ENCODE results near the gene TJP3. TPM values are rescaled to one million over a fixed set of nuclear protein-coding genes. Genes with fewer than 3 reads are reported as not detected.
A peak's percentile ranks its signal among the peaks of the same experiment; 100 is the strongest.

The TJP3 gene
- total RNA-seq, 2 donors from 2014 or later: 15.7 to 25.9 TPM

DNA sequence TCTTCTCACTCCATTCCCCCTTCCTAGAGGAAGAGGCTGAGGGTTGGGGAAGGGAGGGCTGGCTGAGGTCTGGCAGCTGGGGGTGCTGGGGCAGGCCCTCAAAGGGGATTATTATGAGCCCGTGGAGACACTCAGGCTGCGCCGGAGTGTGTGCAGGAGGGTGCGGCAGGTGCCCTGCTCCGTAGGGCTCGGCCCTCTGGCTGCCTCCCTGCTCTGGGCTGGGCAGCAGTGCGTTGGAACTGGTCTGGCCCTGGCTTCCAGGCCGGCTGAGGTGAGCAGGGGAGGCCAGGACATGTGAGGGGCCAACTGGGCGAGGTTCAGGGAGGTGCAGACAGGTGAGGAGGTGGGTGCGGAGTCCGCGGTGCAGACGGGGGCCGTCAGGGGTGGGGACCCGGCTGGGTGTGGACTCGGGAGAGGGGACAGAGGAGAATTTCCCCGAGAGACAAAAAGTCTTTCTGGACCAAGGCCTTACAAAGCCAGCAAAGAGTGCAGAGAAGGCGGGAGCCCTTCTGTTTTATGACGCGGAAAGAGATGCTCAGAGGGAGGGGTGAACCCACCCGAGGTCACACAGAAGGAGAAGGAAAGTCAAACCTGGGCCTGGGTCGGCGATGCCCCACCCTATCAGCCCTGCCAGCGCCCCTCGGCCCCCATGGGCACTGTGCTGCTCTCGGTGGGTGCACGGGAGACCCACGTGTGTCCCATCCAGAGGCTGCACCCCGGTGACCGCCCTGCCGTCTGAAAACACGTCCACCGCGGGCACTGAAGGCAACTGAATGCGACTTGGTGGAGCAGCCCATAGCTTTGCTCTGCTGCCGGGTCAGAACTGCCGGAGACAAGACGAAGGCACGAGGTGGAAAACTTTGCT is 38.9 kb upstream of the TJP3 start:
- 90 to 93% methylated on average over 30 to 39 of the region's 39 CpGs for WGBS, 2 experiments (ENCODE audit: insufficient coverage in 1 of 2, insufficient read length in 1 of 2)
- peak overlapping the region; percentile 36 for H3K27ac ChIP-seq (ENCODE audit: low read depth, low read length)
- Mint-ChIP-seq H3K27me3 (ENCODE audit: insufficient read depth) (no peaks in the 10 kb centered on the region), H3K4me3 (no peak overlapping the region), H3K36me3 (ENCODE audit: low read depth) (peaks cover 3% of the 10 kb centered on the region), H3K9me3 (no peaks in the 10 kb centered on the region), H3K27ac (peak overlapping the region; percentile 44), H3K4me1 (peaks cover 11% of the 10 kb centered on the region)
- no peak overlapping the region for H3K4me3 ChIP-seq (ENCODE audit: low read length)
- H3K27me3 ChIP-seq (ENCODE audit: control insufficient read depth, insufficient read depth, low read length, poor library complexity, severe bottlenecking): no peaks in the 10 kb centered on the region
- H3K4me1 ChIP-seq (ENCODE audit: control insufficient read depth, insufficient read depth, low read length): no peaks in the 10 kb centered on the region
- TF ChIP-seq, protein P1, sequence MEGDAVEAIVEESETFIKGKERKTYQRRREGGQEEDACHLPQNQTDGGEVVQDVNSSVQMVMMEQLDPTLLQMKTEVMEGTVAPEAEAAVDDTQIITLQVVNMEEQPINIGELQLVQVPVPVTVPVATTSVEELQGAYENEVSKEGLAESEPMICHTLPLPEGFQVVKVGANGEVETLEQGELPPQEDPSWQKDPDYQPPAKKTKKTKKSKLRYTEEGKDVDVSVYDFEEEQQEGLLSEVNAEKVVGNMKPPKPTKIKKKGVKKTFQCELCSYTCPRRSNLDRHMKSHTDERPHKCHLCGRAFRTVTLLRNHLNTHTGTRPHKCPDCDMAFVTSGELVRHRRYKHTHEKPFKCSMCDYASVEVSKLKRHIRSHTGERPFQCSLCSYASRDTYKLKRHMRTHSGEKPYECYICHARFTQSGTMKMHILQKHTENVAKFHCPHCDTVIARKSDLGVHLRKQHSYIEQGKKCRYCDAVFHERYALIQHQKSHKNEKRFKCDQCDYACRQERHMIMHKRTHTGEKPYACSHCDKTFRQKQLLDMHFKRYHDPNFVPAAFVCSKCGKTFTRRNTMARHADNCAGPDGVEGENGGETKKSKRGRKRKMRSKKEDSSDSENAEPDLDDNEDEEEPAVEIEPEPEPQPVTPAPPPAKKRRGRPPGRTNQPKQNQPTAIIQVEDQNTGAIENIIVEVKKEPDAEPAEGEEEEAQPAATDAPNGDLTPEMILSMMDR (conservative IDR thresholded peaks at IDR 0.05): no peak
- peaks cover 5% of the 10 kb centered on the region for H3K36me3 ChIP-seq (ENCODE audit: control insufficient read depth, insufficient read depth, low read length)
- H3K9ac ChIP-seq (ENCODE audit: extremely low read depth, low read length, poor library complexity, severe bottlenecking): no peak overlapping the region
- no peaks in the 10 kb centered on the region for H3K9me3 ChIP-seq (ENCODE audit: control insufficient read depth, low read length)
- DNase-seq: peak; percentile 43

DNA sequence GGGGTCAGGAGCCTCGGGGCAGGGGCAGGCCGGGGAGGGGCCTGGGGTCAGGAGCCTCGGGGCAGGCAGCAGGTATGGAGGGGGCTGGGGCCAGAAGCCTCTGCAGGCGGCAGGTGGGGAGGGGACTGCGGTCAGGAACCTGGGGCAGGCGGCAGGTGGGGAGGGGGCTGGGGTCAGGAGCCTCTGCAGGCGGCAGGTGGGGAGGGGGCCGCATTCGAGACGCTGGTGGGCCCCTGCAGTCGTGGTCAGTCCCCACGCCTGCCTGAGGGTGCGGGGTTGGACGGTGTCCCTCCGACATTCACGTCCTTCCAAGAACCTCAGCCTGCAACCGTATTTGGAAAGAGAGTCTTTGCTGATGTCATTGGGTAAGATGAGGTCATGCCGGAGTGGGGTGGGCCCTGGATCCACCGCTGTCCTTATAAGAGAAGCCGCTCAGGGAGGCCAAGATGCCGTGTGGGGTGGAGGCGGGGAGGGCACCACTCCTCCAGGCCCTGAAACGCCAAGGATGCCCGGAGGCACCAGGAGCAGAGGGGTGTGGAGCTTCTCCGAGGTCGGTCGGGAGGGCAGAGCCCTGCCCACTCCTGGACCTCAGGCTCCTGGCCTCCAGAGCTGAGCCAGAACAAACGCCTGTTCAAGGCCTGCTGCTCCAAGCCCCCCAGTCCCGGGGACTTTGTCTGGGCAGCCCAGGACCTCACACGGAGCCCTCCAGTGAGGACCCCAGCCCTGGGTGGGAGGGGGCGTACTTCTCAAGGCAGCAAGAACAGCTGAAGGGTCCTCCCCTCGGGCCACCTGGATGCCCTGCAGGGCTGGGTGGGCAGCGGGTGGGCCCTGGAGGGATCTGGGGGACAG is 38.0 kb upstream of the TJP3 start:
- H3K27me3 Mint-ChIP-seq (ENCODE audit: insufficient read depth): no peaks in the 10 kb centered on the region
- Histone ChIP-seq H3K4me1 (ENCODE audit: control insufficient read depth, insufficient read depth, low read length) (no peaks in the 10 kb centered on the region), H3K27ac (ENCODE audit: low read depth, low read length) (peak overlapping the region; percentile 57), H3K36me3 (ENCODE audit: control insufficient read depth, insufficient read depth, low read length) (no peaks in the 10 kb centered on the region), H3K27me3 (ENCODE audit: control insufficient read depth, insufficient read depth, low read length, poor library complexity, severe bottlenecking) (no peaks in the 10 kb centered on the region), H3K9me3 (ENCODE audit: control insufficient read depth, low read length) (no peaks in the 10 kb centered on the region), H3K9ac (ENCODE audit: extremely low read depth, low read length, poor library complexity, severe bottlenecking) (no peak overlapping the region), H3K4me3 (ENCODE audit: low read length) (no peak overlapping the region)
- peak; percentile 55 for DNase-seq
- TF ChIP-seq, protein P1 (conservative IDR thresholded peaks at IDR 0.05): no peak
- WGBS, 2 experiments (ENCODE audit: insufficient coverage in 1 of 2, insufficient read length in 1 of 2): 82 to 87% methylated on average over 18 to 33 of the region's 33 CpGs
- H3K27ac Mint-ChIP-seq: no peak overlapping the region
- H3K36me3 Mint-ChIP-seq (ENCODE audit: low read depth): peaks cover 7% of the 10 kb centered on the region
- H3K4me3 Mint-ChIP-seq: no peak overlapping the region
- H3K9me3 Mint-ChIP-seq: no peaks in the 10 kb centered on the region
- peaks cover 11% of the 10 kb centered on the region for H3K4me1 Mint-ChIP-seq

DNA sequence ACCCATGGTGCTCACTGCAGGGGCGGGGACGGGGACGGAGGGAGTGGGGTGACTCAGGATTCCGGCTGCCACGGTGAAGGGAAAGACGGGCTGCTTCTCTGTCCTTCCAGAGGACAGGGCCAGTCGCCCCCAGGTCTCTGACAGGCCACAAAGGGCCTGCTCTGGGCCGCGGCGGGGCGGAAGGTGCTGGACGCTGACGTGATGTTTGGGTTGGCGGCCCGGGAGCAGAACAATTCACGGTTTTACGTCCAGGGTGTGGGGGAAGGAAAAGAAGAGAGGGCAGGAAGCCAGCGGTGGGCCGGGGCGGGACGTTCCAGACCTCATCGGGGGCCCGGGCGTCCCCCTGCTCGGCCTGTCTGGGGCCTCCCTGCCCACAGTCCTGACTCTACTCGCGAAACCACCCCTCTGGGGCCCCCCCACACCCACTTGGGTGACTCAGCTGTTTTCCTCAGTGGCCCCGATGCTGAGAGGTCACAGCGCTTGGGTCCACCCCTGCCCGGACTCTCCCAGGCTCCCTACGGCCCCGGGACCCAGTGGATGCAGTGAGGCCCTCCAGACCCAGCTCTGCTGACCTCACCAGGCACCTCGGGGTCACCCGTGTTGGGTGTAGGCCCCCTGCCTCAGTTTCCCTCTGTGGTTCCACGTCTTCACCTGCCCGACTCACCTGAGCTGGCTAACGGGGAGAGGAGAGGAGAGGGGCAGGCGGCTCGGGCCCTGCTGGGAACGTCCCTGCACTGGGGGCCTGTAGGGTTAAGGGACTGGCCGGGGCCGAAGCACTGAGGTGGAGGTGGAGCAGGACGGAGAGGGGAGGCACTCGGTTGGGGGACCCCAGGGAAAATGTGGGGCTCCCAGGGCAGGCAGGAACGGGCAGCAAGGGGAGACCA is 37.1 kb upstream of the TJP3 start:
- Mint-ChIP-seq H3K9me3 (no peaks in the 10 kb centered on the region), H3K27ac (peak overlapping the region; percentile 61), H3K4me3 (no peak overlapping the region), H3K27me3 (ENCODE audit: insufficient read depth) (no peaks in the 10 kb centered on the region), H3K36me3 (ENCODE audit: low read depth) (peaks cover 10% of the 10 kb centered on the region), H3K4me1 (peaks cover 11% of the 10 kb centered on the region)
- Histone ChIP-seq H3K4me3 (ENCODE audit: low read length) (no peak overlapping the region), H3K4me1 (ENCODE audit: control insufficient read depth, insufficient read depth, low read length) (no peaks in the 10 kb centered on the region), H3K9ac (ENCODE audit: extremely low read depth, low read length, poor library complexity, severe bottlenecking) (no peak overlapping the region), H3K36me3 (ENCODE audit: control insufficient read depth, insufficient read depth, low read length) (no peaks in the 10 kb centered on the region), H3K27me3 (ENCODE audit: control insufficient read depth, insufficient read depth, low read length, poor library complexity, severe bottlenecking) (no peaks in the 10 kb centered on the region), H3K9me3 (ENCODE audit: control insufficient read depth, low read length) (no peaks in the 10 kb centered on the region), H3K27ac (ENCODE audit: low read depth, low read length) (peak overlapping the region; percentile 57)
- DNase-seq: peak; percentile 47
- TF ChIP-seq, protein P1 (conservative IDR thresholded peaks at IDR 0.05): no peak
- WGBS, 2 experiments (ENCODE audit: insufficient coverage in 1 of 2, insufficient read length in 1 of 2): 76 to 87% methylated on average over 22 to 45 of the region's 45 CpGs

All from endodermal cell (in vitro differentiated cells).